AG04449 (cell line): Measurements from ENCODE around the gene HPS1.

Experiments used
- CTCF ChIA-PET: fragments of 350-600 bp; formaldehyde crosslinking; extraction: SDS; loops from one replicate; lab custom pipeline; 2021; ENCODE audit warnings: antibody characterized with exemption; lab: Yijun Ruan, JAX
- POLR2A ChIA-PET: fragments of 400-600, 350-600 bp; formaldehyde crosslinking; extraction: SDS; loops from one replicate; lab custom pipeline; 2020; ENCODE audit warnings: antibody characterized with exemption, inconsistent platforms; lab: Yijun Ruan, JAX
- DNase-seq: peaks from one replicate; pipeline ENCODE4 v3.0.0-alpha.2; 2010; ENCODE audit warnings: low read depth, low spot score
- H3K4me3 ChIP-seq: 2 replicates; pipeline ENCODE4 v1.5.1; 2011; ENCODE audit warnings: low read depth, mild to moderate bottlenecking, control low read depth, low read length
- TF ChIP-seq, protein P1 (sequence below): IDR thresholded peaks from one replicate; pipeline ENCODE4 v1.5.1; 2011; ENCODE audit warnings: mild to moderate bottlenecking, moderate library complexity, low read length, control low read depth, inconsistent platforms; ENCODE audit not compliant: insufficient read depth; ENCODE audit errors: missing control alignments

Gene HPS1

DNA sequence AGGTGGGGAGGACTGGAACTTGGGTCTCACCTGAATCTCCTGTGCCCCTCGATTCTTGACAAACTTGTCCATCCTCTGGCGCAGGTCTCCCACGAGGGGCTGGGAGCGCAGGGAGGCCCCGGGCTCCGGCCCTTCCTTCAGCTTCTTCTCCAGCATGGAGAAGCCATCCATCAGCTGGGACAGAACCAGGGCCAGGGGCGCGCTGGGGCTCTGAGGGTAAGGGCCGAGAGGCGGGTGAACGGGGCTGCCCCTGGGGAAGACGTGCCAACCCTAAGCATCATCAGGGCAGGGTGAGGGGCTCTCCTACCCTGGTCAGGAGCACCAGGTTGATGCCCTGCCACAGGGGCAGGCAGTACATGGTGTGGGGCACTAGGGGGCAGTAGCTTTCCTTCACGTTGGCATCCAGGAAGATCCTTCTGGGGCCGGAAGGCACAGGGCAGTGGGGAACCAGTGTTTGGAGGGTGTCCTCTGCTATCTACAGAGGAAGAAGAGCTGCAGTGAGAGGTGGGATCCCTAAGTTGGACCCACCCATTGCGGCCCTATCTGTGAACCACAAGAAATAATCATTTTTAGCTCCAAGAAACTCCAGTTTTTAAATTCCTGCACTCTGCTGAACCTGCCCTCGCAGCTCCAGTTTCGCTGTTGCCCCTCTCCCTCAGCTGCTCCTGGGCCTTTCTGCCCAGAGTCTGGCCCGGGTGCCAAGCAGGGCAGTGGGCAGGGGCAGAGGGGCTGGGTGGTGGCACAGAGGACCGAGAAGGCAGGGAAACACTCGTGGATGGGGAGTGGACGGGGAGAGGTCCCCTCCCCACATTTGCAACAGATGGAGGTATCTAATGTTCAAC is 21.0 kb downstream of the HPS1 start:
- POLR2A ChIA-PET, result interaction anchor here (0.9 kb wide), 1 partner anchor 10 kb away, joined by 4 read pairs; no protein-coding TSS in a partner anchor
- CTCF ChIA-PET, result interaction anchor here (0.7 to 2.5 kb wide), 25 partner anchors 9 to 1010 kb away, joined by 3 to 24 read pairs (median 3); partner anchors contain the start of genes HPS1 and PYROXD2
- no peak for DNase-seq
- TF ChIP-seq, protein P1, sequence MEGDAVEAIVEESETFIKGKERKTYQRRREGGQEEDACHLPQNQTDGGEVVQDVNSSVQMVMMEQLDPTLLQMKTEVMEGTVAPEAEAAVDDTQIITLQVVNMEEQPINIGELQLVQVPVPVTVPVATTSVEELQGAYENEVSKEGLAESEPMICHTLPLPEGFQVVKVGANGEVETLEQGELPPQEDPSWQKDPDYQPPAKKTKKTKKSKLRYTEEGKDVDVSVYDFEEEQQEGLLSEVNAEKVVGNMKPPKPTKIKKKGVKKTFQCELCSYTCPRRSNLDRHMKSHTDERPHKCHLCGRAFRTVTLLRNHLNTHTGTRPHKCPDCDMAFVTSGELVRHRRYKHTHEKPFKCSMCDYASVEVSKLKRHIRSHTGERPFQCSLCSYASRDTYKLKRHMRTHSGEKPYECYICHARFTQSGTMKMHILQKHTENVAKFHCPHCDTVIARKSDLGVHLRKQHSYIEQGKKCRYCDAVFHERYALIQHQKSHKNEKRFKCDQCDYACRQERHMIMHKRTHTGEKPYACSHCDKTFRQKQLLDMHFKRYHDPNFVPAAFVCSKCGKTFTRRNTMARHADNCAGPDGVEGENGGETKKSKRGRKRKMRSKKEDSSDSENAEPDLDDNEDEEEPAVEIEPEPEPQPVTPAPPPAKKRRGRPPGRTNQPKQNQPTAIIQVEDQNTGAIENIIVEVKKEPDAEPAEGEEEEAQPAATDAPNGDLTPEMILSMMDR, result peak; percentile 70
- H3K4me3 ChIP-seq, result no peak overlapping the region

DNA sequence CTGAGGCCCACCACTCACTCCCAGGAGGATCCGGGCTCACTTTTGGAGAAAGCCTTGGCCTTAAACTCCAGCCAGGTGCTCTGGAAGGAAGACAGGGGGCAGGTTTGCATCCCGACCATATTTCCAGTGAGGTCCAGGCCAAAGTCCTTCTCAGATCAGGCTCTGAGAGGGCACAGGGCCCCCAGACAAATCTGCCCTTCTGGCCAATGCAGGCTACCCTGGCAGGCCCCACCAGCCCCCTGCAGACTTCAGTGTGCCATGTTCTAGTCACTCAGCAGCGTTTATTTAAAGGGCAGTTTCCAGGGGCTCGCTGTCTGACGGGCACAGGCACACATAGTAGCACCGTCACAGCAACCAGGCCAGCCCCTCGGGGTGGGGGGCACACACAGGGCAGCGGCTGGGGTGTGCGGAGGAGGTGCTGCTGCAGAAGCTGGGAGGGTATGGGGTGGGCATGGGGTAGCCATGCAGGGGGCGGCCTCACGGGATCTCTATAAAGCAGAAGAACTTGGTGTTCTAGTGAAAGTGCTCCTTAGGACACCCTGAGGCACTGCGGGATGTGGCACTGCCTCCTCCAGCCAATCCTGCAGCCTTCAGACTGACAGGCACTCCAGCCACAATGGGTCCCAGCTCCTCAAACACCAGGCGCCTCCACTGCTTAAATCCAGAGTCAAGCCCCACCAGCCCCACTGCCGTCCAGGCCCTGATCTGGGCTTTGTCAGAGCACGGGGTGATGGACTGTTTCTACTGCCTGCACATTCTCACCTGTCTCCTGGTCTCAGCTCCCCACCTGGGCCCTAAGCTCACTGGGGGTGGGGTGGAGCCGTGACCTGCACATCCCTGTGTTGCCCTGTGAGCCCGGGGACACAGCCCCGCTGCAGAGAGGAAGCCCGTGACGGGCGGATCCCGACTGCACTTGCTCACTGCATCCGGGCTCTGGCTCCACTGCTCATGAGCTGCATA is 22.2 kb downstream of the HPS1 start:
- no peak for DNase-seq
- CTCF ChIA-PET, result interaction anchor here (0.7 to 2.5 kb wide), 19 partner anchors 8 to 312 kb away, joined by 3 to 24 read pairs (median 5); partner anchors contain the start of genes HPS1 and PYROXD2
- TF ChIP-seq, protein P1, result no peak
- H3K4me3 ChIP-seq, result no peak overlapping the region
- POLR2A ChIA-PET, result no interaction called here

DNA sequence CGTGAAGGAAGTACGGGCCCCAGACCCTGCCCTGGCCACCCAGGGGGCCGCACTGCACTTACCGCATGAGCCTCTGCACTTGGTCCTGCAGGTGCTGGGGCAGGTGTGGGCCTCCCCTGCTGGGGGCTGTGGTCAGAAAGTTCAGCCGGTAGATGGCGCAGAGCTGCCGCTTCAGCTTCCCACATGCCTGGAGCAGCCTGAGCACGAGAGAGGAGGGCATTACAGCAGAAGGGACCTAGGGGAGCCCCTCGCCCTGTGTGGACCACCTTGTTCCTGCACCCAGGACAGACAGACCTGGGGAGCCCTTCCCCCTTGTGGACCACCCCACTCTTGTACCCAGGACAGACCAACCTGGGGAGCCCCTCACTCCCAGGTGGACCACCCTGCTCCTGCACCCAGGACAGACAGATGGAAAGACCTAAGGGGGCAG is 23.0 kb downstream of the HPS1 start:
- POLR2A ChIA-PET, result no interaction called here
- H3K4me3 ChIP-seq, result no peak overlapping the region
- no peak for DNase-seq
- TF ChIP-seq, protein P1, result peak; percentile 1
- CTCF ChIA-PET, result interaction anchor here (0.6 to 2.5 kb wide), 12 partner anchors 8 to 253 kb away, joined by 3 to 24 read pairs (median 3); partner anchors contain the start of gene PYROXD2

DNA sequence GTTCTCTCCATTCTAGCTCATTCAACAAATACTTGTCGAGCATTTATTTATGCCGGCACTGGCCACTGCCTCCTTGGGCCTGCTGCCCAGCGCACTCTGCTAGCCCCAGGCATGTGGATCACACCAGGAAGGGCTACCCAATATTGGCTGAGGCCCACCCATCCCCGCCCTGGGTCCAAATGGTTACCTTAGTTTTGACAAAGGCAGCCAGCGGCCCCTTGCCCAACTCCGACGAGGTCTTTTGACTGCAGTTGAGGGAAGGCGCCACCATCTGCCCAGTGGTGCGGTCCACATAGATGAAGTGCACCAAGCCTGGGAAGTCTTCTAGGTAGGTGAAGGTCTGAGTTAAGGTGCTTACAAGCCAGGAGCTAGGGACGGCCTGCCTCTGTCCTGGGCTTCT is 24.6 kb downstream of the HPS1 start:
- ChIA-PET POLR2A (no interaction called here), CTCF (interaction anchor here (1.2 to 2.1 kb wide), 5 partner anchors 9 to 113 kb away, joined by 4 to 9 read pairs (median 4); no protein-coding TSS in a partner anchor)

DNA sequence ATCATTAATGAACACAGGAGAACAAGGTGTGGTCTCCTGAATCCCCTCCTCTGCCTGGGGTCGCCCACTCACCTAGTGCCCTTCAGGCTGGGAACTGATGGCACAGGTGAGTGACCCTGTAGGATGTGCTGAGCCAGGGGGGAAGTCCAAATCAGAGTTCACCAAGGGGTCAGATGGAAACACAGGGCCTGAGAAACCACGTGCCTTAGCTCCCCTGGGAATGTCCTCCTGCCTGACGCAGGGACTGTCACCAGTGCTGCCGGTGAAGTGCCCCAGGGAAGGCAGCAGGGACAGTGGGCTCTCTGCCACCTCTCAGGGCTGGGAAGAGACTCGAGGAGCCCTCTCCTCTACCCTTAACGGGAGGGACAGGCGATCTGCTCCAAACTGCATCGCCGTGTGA is 25.9 kb downstream of the HPS1 start:
- CTCF ChIA-PET, result interaction anchor here (1.1 to 2.1 kb wide), 2 partner anchors 111 to 249 kb away, joined by 3 to 6 read pairs; no protein-coding TSS in a partner anchor
- TF ChIP-seq, protein P1, result no peak
- no peak for DNase-seq
- no peak overlapping the region for H3K4me3 ChIP-seq
- POLR2A ChIA-PET, result no interaction called here

More for the DNA sequence above, 24.6 kb downstream of the HPS1 start:
- DNase-seq, result no peak
- no peak overlapping the region for H3K4me3 ChIP-seq
- TF ChIP-seq, protein P1, result no peak
